LNCAP (cell line): ENCODE measurements around the gene FMNL2.

Experiments used
- CTCF ChIP-seq: fragments of 450-650 bp; IDR thresholded peaks from 2 replicates; pipeline ENCODE4 v1.5.1; 2017; ENCODE audit warnings: mild to moderate bottlenecking

FMNL2 gene

GRCh38 chr2:152658221-152658620 is 323.2 kb downstream of the FMNL2 start:
- TF ChIP-seq CTCF = no peak

- no peak for TF ChIP-seq CTCF
Observed at GRCh38 chr2:152661076-152661475, 326.1 kb downstream of the FMNL2 start.

GRCh38 chr2:152664725-152665124 is 329.8 kb downstream of the FMNL2 start:
- TF ChIP-seq CTCF = no peak

GRCh38 chr2:152674334-152674733 is 339.4 kb downstream of the FMNL2 start:
- no peak for TF ChIP-seq CTCF

- TF ChIP-seq CTCF = no peak
Observed at GRCh38 chr2:152676461-152676860, 341.5 kb downstream of the FMNL2 start.

GRCh38 chr2:152678808-152679207 is 343.8 kb downstream of the FMNL2 start:
- TF ChIP-seq CTCF = no peak

GRCh38 chr2:152682663-152683062 is 347.7 kb downstream of the FMNL2 start:
- no peak for TF ChIP-seq CTCF

GRCh38 chr2:152683400-152683799 is 348.4 kb downstream of the FMNL2 start:
- no peak for TF ChIP-seq CTCF
